NCI-H1105 treated with DMSO at 0.1 percent for 48 hours (cell line): ENCODE results near the gene FRS3.
"Not testable (repeated sequence)": the region's sequence is repeated elsewhere in the genome, so short reads cannot be mapped to it uniquely, and the experiment has no call there.

Source experiments
- DNase-seq: peaks from one replicate; lab custom pipeline; 2025; lab: John Stamatoyannopoulos, UW

FRS3 gene

GRCh38 chr6:41768545-41769308 is 11.0 kb downstream of the FRS3 start:
- no peak for DNase-seq

DNA sequence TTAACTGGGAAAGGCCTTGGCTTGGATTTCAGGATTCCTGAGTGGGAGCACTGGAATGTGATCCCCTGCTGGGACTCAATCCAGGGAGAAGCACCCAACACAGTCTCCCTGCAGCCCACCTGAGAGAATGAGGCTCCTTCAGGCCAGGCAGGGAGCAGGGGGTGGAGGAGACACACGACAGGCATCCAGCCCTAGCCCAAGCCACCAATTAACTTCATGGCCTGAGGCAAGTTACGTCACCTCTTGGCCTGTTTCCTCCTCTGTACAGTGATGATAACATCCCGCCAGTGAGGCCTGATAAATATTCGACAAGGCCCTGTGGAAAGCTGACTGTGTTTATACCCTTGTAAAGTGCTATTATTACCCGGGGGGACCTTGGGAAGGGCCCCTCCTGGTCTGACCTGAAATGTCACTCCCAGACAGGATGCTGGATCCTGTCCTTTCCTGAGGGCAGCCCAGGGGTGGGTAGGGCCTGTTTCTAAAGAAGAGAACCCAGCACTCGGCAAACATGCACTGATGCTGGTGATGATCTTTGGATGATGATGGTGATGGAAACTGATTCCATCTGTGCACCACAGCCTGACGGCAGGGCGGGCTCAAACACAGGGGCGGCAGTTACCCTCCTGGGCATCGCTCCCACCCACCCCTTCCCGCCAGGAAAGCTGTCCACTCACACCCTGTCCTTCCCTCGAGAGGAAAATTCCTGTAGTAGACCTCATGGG is 12.4 kb downstream of the FRS3 start:
- no peak for DNase-seq

- not testable (repeated sequence) for DNase-seq
Measured at GRCh38 chr6:41766043-41766664, 13.5 kb downstream of the FRS3 start.

- DNase-seq: no peak
Measured at GRCh38 chr6:41763470-41763869, 16.2 kb downstream of the FRS3 start.

DNA sequence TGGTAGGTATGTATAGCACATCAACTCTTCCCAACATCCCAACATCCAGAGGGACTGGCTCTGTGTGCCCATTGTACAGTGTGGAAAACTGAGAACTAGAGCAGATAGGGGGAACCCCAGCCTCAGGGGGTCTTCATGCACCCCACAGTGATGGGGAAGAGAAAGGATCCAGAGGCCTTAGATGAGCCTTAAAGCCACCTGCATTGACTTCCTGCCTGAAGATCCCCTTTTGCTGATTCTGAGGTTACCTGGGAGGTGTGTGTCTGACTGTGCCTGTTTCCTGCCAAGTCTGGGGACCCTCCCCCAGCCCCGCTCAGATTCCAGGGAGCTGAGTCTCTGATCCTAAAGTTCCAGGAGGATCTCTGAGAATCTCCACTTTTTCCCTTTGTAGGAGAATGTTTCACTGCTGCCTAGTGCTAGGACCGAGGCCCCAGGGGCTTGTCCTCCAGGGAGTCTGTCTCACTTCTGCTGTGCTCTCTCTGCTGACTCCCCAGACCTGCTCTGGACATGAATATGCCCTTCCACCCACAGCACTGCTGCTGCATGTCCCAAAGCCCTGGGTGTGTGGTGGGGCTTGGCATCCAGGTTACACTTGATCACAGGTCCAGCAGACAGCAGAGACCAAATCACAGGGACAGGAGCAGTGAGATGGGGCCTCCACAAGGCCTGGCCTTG is 19.7 kb downstream of the FRS3 start:
- DNase-seq: no peak

DNA sequence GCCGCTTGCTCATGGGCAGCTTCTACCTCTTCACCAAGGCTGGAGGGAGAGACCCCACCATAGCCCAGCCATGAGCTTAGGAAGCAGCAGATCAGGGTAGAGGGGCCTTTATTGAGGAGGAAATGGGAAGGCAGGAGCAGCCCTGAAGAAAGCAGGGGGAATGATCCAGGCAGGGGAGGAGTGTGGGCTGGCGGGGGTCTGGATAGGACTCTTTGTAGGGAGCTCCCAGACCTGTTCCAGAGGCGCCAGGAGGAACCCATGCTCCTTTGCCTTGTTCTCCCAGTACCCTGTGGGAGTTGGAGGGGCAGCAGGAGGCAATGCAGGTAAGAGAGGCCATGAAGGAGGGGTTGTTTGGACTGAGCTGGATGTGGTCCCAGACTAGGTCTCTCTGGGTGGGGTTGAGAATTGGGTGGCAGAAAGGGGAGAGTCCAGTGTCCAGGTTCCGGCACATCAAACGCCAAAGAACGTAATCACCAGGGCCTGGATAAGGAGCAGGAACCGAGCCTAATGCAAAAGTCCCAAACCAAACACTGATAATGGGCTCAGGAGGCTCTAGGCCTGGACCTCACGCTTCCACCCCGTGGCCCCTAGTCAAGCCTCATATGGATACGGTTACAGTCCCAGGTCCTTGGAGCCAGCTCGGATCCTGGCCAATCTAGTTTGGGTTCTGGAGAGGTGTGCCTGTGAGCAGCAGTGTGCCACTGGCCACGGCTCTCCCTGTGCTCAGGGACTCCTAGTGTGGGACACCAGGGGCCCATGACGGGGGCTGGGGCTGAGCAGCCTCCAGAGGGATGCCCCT is 20.4 kb downstream of the FRS3 start:
- no peak for DNase-seq

DNA sequence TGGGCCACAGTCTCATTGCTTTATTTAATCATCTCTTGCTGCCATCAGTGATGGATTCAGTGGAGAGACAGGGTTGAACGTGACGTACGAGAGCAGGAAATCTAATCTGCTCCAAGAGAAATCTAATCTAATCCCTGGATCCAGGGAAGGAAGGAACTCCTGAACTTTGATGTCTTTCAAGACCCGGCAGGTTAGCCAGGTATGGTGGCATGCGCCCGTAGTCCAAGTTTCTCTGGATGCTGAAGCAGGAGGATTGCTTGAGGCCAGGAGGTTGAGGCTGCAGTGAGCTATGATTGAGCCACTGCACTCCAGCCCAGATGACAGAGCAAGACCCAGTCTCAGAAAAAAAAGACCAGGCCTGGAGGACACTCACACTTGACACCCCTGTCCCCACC is 21.1 kb downstream of the FRS3 start:
- no peak for DNase-seq

DNA sequence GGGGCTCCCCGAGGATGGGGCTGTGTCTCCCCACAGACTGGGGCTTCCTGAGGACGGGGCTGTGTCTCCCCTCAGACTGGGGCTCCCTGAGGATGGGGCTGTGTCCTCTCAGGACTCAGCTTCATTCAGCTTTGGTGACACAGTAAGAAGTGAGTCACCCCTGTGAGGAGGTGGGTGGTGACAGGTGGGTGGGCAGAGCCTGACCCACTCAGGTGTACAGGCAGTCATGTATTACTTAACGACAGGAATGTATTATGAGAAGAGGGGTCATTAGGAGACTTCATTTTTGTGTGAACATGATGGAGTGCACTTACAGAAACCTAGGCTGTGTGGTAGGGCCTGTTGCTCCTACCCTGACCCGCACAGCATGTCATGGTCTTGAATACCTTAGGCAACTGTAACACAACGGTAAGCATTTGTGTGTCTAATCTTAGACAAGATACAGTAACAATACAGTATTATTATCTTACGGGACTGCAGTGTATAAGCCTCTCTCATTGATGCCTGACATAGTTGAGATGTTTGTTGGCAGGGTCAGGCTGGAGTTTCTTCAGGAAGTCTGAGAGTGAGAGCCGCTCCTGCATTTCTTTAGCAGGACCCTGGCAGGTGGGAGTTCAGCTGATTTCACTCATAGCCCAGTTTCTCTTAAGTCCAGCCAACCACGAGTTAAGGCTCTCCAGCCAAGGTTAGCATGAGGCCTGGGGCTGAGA is 21.6 kb downstream of the FRS3 start:
- DNase-seq: no peak

- no peak for DNase-seq
Measured at GRCh38 chr6:41757271-41757670, 22.4 kb downstream of the FRS3 start.

- DNase-seq: no peak
Measured at GRCh38 chr6:41756354-41756753, 23.3 kb downstream of the FRS3 start.

DNA sequence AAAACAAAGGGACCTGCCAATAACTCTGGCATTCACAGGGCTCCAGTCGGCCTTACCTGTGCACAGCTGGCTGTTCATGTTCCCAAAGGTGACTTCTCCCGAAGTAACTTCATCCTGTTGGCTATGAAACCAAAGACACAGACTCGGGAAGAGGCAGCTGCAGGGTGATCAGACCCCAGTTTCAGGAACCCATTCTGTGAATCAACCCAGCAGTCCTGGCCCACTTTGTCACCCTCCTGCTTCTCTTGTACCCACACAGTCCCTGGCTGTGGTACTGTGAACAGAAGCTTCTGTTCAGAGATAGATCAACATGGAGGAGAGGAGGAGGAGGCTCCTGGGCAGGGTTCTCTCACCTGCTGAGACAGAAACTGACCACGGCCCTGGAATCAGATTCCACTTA is 23.8 kb downstream of the FRS3 start:
- no peak for DNase-seq

GRCh38 chr6:41750374-41750773 is 29.3 kb downstream of the FRS3 start:
- no peak for DNase-seq

DNA sequence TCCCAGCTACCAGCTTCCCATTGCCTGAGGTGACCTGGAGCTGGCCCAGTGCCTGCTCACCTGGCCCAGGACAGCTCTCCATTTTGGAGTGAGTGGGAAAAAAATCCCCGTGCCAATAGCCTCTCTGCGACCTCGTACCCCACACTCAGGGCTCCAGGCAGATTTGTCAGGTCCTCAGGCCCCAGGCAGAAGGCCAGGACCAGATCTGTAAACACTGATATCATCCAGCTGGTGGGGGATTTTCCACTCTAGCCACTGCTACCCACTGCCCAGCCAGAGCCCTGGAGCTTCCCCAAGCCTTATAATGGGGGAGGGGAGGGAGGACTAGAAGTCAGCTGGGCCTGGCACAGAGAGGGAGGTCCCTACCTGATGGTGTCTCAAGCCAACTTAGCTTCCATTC is 31.2 kb downstream of the FRS3 start:
- DNase-seq: no peak

GRCh38 chr6:41748102-41748477 is 31.6 kb downstream of the FRS3 start:
- no peak for DNase-seq

- no peak for DNase-seq
Measured at GRCh38 chr6:41747256-41748101, 32.2 kb downstream of the FRS3 start, which contains the start of gene PGC. Gene PGC, minus strand, starts transcription at chr6:41747397. Its CDS starts 63 bp downstream, at chr6:41747334.

GRCh38 chr6:41746107-41746506 is 33.6 kb downstream of the FRS3 start:
- no peak for DNase-seq

DNA sequence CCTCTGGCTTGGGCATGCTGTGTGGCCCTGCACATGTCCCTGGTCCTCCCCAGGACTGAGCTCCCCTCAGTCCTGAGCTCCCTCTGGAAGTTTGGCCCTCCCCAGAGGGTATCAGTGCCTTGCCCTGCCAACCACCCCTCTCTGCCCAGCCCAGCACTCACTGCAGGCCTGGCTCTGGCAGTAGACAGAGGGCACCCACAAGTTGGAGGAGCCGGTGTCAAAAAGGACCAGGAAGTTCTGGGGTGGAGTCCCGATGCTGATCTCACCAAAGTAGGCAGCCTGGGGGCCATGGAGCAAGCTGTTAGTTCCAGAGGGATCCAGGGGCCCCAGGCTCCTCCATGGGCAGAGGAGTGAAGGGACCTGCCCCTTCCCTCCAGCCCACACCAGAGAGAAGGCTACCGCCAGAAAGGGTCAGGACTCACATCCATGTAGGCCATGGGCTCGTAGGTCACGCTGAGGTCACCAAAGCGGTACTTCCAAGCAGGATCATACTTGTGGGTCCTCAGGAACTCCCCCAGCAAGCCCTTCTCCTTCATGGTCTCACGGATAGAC is 35.4 kb downstream of the FRS3 start:
- DNase-seq: no peak

DNA sequence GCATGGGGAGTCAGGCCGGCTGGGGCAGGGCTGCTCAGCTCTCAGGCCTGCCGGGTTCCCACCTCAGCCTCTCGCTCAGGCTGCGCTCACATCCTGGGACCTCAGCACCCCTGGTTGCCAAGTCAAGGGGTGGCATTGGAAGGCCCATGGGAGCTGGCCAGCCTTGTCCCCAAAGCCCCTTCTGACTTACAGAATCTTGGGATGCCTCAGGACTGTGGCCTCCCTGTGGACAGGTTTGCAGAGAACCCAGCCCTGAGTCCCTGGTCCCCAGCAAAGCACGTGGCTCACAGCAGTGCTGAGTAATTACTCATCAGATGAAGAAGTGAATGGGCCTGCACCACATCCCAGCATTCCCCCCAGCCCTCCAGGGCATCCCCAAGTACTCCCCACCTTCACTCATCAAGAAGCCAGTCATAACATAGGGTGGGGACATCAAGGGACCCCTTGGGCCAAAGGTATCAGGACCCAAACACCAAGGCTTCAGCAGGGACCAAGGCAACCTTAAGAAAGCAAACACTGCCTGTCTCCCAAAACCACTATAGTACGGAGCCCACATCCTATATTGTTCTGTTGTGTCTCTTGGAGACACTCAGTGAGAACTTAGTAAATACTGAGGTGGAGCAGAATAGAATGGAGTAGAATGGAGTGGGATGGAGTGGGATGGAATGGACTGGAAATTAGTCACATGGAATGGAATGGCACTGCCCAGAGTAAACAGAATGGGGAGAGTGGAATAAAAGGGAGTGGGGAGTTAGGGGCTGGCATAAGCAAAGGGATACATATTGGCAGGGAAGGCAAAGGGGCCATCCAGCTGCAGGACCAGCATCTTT is 36.1 kb downstream of the FRS3 start:
- no peak for DNase-seq
